ENCODE results near the gene COX4I2. TPM values are rescaled to one million over a fixed set of nuclear protein-coding genes. Genes with fewer than 3 reads are reported as not detected.

The COX4I2 gene
- total and polyA plus RNA-seq, 4 donors: 0.35 to 0.81 (median 0.59) TPM; not detected in 1

GRCh38 chr20:31677553-31678260 lies 40.0 kb downstream of the COX4I2 start:
- no peak for TF ChIP-seq SP1 (IDR thresholded peaks at IDR 0.05)
- TF ChIP-seq RAD21 (IDR thresholded peaks at IDR 0.05): no peak
- no peak for TF ChIP-seq HNF4G (IDR thresholded peaks at IDR 0.05)
- no peak for TF ChIP-seq FOXA2 (IDR thresholded peaks at IDR 0.05)
- TF ChIP-seq JUND (IDR thresholded peaks at IDR 0.05): no peak
- TF ChIP-seq RXRA (IDR thresholded peaks at IDR 0.05): no peak
- no peak for TF ChIP-seq NR2F2 (IDR thresholded peaks at IDR 0.05)
- no peak for TF ChIP-seq EGR1 (IDR thresholded peaks at IDR 0.05; ENCODE audit: low read depth in 2 of 2)
- no peak for TF ChIP-seq ATF3 (IDR thresholded peaks at IDR 0.05)
- Histone ChIP-seq H3K4me1 (ENCODE audit: control insufficient read depth in 4 of 4, insufficient read depth in 4 of 4, low read length in 3 of 4) (peaks cover 17 to 65% (median 50%) of the 10 kb centered on the region in 4 donors), H3K27ac (ENCODE audit: low read depth in 1 of 2, low read length in 2 of 2) (peak overlapping the region in 1 of 2 donors; percentile 7), H3K9me3 (ENCODE audit: control insufficient read depth in 4 of 4, low read length in 3 of 4) (no peaks in the 10 kb centered on the region), H3K9ac (ENCODE audit: low read depth in 1 of 2, low read length in 2 of 2) (no peak overlapping the region), H3K36me3 (ENCODE audit: control insufficient read depth in 4 of 4, insufficient read depth in 3 of 4, low read depth in 1 of 4, low read length in 3 of 4) (peaks cover 0 to 3% (median 0%) of the 10 kb centered on the region in 4 donors), H3K27me3 (ENCODE audit: control insufficient read depth in 4 of 4, insufficient read depth in 4 of 4, low read length in 3 of 4) (no peaks in the 10 kb centered on the region), H3K4me3 (ENCODE audit: low read depth in 1 of 3, low read length in 3 of 3) (no peak overlapping the region)
- DNase-seq (ENCODE audit: low spot score): no peak
- WGBS: 92% methylated on average over 2 of the region's 2 CpGs

GRCh38 chr20:31678389-31679356 lies 41.0 kb downstream of the COX4I2 start:
- no peak overlapping the region for H3K4me3 ChIP-seq (ENCODE audit: low read depth in 1 of 3, low read length in 3 of 3)
- WGBS: 73% methylated on average over 9 of the region's 9 CpGs
- TF ChIP-seq NR2F2 (IDR thresholded peaks at IDR 0.05): peak; percentile 29
- no peak for TF ChIP-seq ZBTB33 (IDR thresholded peaks at IDR 0.05)
- H3K27ac ChIP-seq (ENCODE audit: low read depth in 1 of 2, low read length in 2 of 2): no peak overlapping the region
- DNase-seq (ENCODE audit: low spot score): no peak
- no peaks in the 10 kb centered on the region for H3K9me3 ChIP-seq (ENCODE audit: control insufficient read depth in 4 of 4, low read length in 3 of 4)
- peaks cover 0 to 3% (median 0%) of the 10 kb centered on the region in 4 donors for H3K36me3 ChIP-seq (ENCODE audit: control insufficient read depth in 4 of 4, insufficient read depth in 3 of 4, low read depth in 1 of 4, low read length in 3 of 4)
- H3K9ac ChIP-seq (ENCODE audit: low read depth in 1 of 2, low read length in 2 of 2): no peak overlapping the region
- no peaks in the 10 kb centered on the region for H3K27me3 ChIP-seq (ENCODE audit: control insufficient read depth in 4 of 4, insufficient read depth in 4 of 4, low read length in 3 of 4)
- H3K4me1 ChIP-seq (ENCODE audit: control insufficient read depth in 4 of 4, insufficient read depth in 4 of 4, low read length in 3 of 4): peaks cover 17 to 65% (median 52%) of the 10 kb centered on the region in 4 donors

- peaks cover 0 to 3% (median 1%) of the 10 kb centered on the region in 4 donors for H3K36me3 ChIP-seq (ENCODE audit: control insufficient read depth in 4 of 4, insufficient read depth in 3 of 4, low read depth in 1 of 4, low read length in 3 of 4)
- H3K9ac ChIP-seq (ENCODE audit: low read depth in 1 of 2, low read length in 2 of 2): no peak overlapping the region
- H3K27me3 ChIP-seq (ENCODE audit: control insufficient read depth in 4 of 4, insufficient read depth in 4 of 4, low read length in 3 of 4): no peaks in the 10 kb centered on the region
- H3K9me3 ChIP-seq (ENCODE audit: control insufficient read depth in 4 of 4, low read length in 3 of 4): no peaks in the 10 kb centered on the region
- TF ChIP-seq YY1 (IDR thresholded peaks at IDR 0.05): peak; percentile 24
- TF ChIP-seq REST (IDR thresholded peaks at IDR 0.05): no peak
- TF ChIP-seq MAX (IDR thresholded peaks at IDR 0.05): no peak
- peak in 1 of 2 donors; percentile 26 for TF ChIP-seq RXRA (IDR thresholded peaks at IDR 0.05)
- WGBS: 59% methylated on average over 9 of the region's 9 CpGs
- H3K4me3 ChIP-seq (ENCODE audit: low read depth in 1 of 3, low read length in 3 of 3): no peak overlapping the region
- H3K27ac ChIP-seq (ENCODE audit: low read depth in 1 of 2, low read length in 2 of 2): no peak overlapping the region
- peaks cover 17 to 65% (median 52%) of the 10 kb centered on the region in 4 donors for H3K4me1 ChIP-seq (ENCODE audit: control insufficient read depth in 4 of 4, insufficient read depth in 4 of 4, low read length in 3 of 4)
- no peak for DNase-seq (ENCODE audit: low spot score)
Measured at GRCh38 chr20:31679357-31680285, 41.9 kb downstream of the COX4I2 start.

All from liver (tissue), 9 donors.